Psoas muscle (tissue), 8 donors: Measurements from ENCODE around the gene NUP35. TPM values are rescaled to one million over a fixed set of nuclear protein-coding genes. Genes with fewer than 3 reads are reported as not detected.

ENCODE experiments used
- ATAC-seq, 4 donors: fragments of 200-7000 bp; cut with Tn5 transposase; one replicate each; pipeline ENCODE4 v1.9.1; 2020; ENCODE audit warnings: moderate library complexity in 3 of 4, mild to moderate bottlenecking in 2 of 4
- DNase-seq, 2 donors: peaks; one replicate each; pipeline ENCODE4 v3.0.0-alpha.2; 2020
- H3K27ac ChIP-seq: fragments of 200-600 bp; one replicate; pipeline ENCODE4 v1.8.0; 2022
- H3K27me3 ChIP-seq, 3 donors: fragments of 200-600 bp in 1 of 3; one replicate each; pipeline versions ENCODE4 v1.6.1 to v1.8.0; 2013 to 2022; ENCODE audit warnings: low read length in 2 of 3, mild to moderate bottlenecking in 2 of 3, moderate library complexity in 1 of 3; ENCODE audit not compliant: insufficient read depth in 3 of 3
- H3K36me3 ChIP-seq, 2 donors: fragments of 200-600 bp in 1 of 2; one replicate each; pipeline versions ENCODE4 v1.6.1 to v1.8.0; 2013 to 2022; ENCODE audit warnings: low read depth in 1 of 2, mild to moderate bottlenecking in 1 of 2, moderate library complexity in 1 of 2; ENCODE audit not compliant: insufficient read depth in 1 of 2
- H3K4me1 ChIP-seq: fragments of 200-600 bp; one replicate; pipeline ENCODE4 v1.8.0; 2022
- H3K4me3 ChIP-seq: fragments of 200-600 bp; one replicate; pipeline ENCODE4 v1.8.0; 2022; ENCODE audit warnings: mild to moderate bottlenecking
- H3K9me3 ChIP-seq: fragments of 200-600 bp; one replicate; pipeline ENCODE4 v1.8.0; 2022
- CTCF ChIP-seq: fragments of 200-600 bp; IDR thresholded peaks from one replicate; pipeline ENCODE4 v1.8.0; 2022; ENCODE audit warnings: antibody characterized with exemption
- WGBS, 3 donors: extraction: QIAGEN DNeasy Blood & Tissue Kit; methylation state at CpG; one replicate each; pipeline versions ENCODE4 v1.1.6 to v1.1.7; 2013; 5-methylcytosine and 5-hydroxymethylcytosine counted together
- intact Hi-C, 2 donors: fragments of 100-400 bp; cut with DNase I; formaldehyde crosslinking; loops; one replicate each; pipeline versions ENCODE4 v1.11.0 to v1.14.2; 2022
- polyA plus RNA-seq, 3 donors: library from polyadenylated mRNA; stranded (reverse); fragments of 200-250 nt; gene quantifications; one replicate each; pipeline ENCODE4 v1.2.3, GENCODE V29; 2013
- total RNA-seq, 4 donors: library from RNA; stranded (reverse); fragmentation: NEBNext Ultra II Directional in 2 of 4; extraction: Animal tissue kit (Norgen Biotek cat#: 25700) in 2 of 4; gene quantifications; one replicate each; pipeline versions ENCODE4 v1.2.1 to v1.2.4, GENCODE V29; 2021 to 2023
- donor health status: healthy with polysubstance abuse.
- donor health status: DM: no; HTN: no; CAD: no; lungs with moderate emphysema.
- donor health status: Bipolar disorder and iron deficiency.
- donor health status: healthy.
- donor health status: DM: yes; HTN: yes; CAD: no.
- donor health status: DM: no; HTN: no; CAD: no.
- donor health status: DM: no; HTN: no; CAD: no.
- donor health status: DM: yes; HTN: yes; CAD: no.

NUP35 gene
- total and polyA plus RNA-seq, 7 donors: 5.1 to 11.9 (median 8.3) TPM

GRCh38 chr2:183193904-183194303 is 69.7 kb downstream of the NUP35 start:
- H3K9me3 ChIP-seq: no peaks in the 10 kb centered on the region
- no peak for TF ChIP-seq CTCF
- no peak for ATAC-seq
- intact Hi-C loops: no loop called here
- no peaks in the 10 kb centered on the region for H3K27me3 ChIP-seq
- no peak overlapping the region for H3K27ac ChIP-seq
- DNase-seq: no peak
- no peaks in the 10 kb centered on the region for H3K4me1 ChIP-seq
- H3K36me3 ChIP-seq: peaks cover 0 to 25% of the 10 kb centered on the region in 2 donors
- WGBS, 3 donors: 92 to 96% (median 93%) methylated on average over 2 of the region's 2 CpGs
- H3K4me3 ChIP-seq: no peak overlapping the region

- intact Hi-C loops: no loop called here
- Histone ChIP-seq H3K9me3 (no peaks in the 10 kb centered on the region), H3K36me3 (peaks cover 0 to 11% of the 10 kb centered on the region in 2 donors), H3K4me3 (no peak overlapping the region), H3K27ac (no peak overlapping the region), H3K27me3 (no peaks in the 10 kb centered on the region), H3K4me1 (no peaks in the 10 kb centered on the region)
- DNase-seq (no peak), ATAC-seq (no peak)
- no peak for TF ChIP-seq CTCF
- WGBS, 3 donors: 93 to 100% (median 96%) methylated on average over 1 of the region's 1 CpG
Measured at GRCh38 chr2:183195397-183195796, 71.2 kb downstream of the NUP35 start.

GRCh38 chr2:183195998-183196409 is 71.8 kb downstream of the NUP35 start:
- H3K27me3 ChIP-seq: no peaks in the 10 kb centered on the region
- H3K36me3 ChIP-seq: peaks cover 0 to 5% of the 10 kb centered on the region in 2 donors
- 87 to 97% (median 97%) methylated on average over 1 of the region's 1 CpG for WGBS, 3 donors
- no peak overlapping the region for H3K4me3 ChIP-seq
- no peak for TF ChIP-seq CTCF
- no peak overlapping the region for H3K27ac ChIP-seq
- intact Hi-C loops: no loop called here
- ATAC-seq (no peak), DNase-seq (no peak)
- no peaks in the 10 kb centered on the region for H3K9me3 ChIP-seq
- H3K4me1 ChIP-seq: no peaks in the 10 kb centered on the region

GRCh38 chr2:183204397-183204796 is 80.2 kb downstream of the NUP35 start:
- no peaks in the 10 kb centered on the region for H3K27me3 ChIP-seq
- H3K27ac ChIP-seq: no peak overlapping the region
- peaks cover 3% of the 10 kb centered on the region for H3K9me3 ChIP-seq
- ATAC-seq: no peak
- intact Hi-C loops: no loop called here
- no peaks in the 10 kb centered on the region for H3K36me3 ChIP-seq
- H3K4me1 ChIP-seq: no peaks in the 10 kb centered on the region
- WGBS, 3 donors: 91 to 97% (median 97%) methylated on average over 1 of the region's 1 CpG
- no peak for DNase-seq
- no peak overlapping the region for H3K4me3 ChIP-seq
- TF ChIP-seq CTCF: no peak

GRCh38 chr2:183207110-183207509 is 82.9 kb downstream of the NUP35 start:
- intact Hi-C loops: no loop called here
- peaks cover 8% of the 10 kb centered on the region for H3K9me3 ChIP-seq
- WGBS, 3 donors: 90 to 97% (median 90%) methylated on average over 1 of the region's 1 CpG
- no peaks in the 10 kb centered on the region for H3K27me3 ChIP-seq
- no peak for DNase-seq
- no peaks in the 10 kb centered on the region for H3K4me1 ChIP-seq
- H3K36me3 ChIP-seq: no peaks in the 10 kb centered on the region
- no peak overlapping the region for H3K27ac ChIP-seq
- no peak for TF ChIP-seq CTCF
- ATAC-seq: no peak
- no peak overlapping the region for H3K4me3 ChIP-seq
